Measurements from ENCODE around the gene LRP10.

DNA sequence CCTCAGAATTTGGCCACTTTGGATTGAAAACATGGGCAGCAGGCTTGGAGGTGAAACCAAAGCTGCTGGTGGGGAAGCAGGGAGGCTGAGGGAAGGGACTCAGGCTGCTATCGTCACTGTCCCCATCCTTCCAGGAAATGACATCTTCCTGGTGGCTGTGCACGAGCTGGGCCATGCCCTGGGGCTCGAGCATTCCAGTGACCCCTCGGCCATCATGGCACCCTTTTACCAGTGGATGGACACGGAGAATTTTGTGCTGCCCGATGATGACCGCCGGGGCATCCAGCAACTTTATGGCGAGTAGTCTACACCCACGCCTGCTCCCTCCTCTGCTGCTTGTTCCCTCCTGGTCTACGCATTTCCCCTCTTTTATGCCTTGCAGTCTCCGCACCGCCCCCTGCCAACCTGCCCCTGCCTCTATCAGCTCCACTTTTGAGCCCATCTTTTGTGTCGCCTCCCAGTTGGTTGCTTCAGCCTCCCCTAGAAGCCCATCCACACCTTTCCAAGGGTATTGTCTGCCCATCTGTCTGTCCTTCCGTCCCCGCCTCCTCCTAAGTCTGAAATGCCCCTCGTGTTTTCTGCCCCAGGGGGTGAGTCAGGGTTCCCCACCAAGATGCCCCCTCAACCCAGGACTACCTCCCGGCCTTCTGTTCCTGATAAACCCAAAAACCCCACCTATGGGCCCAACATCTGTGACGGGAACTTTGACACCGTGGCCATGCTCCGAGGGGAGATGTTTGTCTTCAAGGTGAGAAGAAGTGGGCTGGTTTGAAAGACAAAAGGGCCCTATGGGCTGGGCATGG is 28.2 kb upstream of the LRP10 start:
- TF ChIP-seq, protein P1, sequence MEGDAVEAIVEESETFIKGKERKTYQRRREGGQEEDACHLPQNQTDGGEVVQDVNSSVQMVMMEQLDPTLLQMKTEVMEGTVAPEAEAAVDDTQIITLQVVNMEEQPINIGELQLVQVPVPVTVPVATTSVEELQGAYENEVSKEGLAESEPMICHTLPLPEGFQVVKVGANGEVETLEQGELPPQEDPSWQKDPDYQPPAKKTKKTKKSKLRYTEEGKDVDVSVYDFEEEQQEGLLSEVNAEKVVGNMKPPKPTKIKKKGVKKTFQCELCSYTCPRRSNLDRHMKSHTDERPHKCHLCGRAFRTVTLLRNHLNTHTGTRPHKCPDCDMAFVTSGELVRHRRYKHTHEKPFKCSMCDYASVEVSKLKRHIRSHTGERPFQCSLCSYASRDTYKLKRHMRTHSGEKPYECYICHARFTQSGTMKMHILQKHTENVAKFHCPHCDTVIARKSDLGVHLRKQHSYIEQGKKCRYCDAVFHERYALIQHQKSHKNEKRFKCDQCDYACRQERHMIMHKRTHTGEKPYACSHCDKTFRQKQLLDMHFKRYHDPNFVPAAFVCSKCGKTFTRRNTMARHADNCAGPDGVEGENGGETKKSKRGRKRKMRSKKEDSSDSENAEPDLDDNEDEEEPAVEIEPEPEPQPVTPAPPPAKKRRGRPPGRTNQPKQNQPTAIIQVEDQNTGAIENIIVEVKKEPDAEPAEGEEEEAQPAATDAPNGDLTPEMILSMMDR (IDR thresholded peaks at IDR 0.05) = no peak
- no peak for TF ChIP-seq ZFX (IDR thresholded peaks at IDR 0.05; ENCODE audit: borderline replicate concordance)
